ENCODE measurements around the gene FAT1. TPM values are rescaled to one million over a fixed set of nuclear protein-coding genes. Genes with fewer than 3 reads are reported as not detected.
"Not testable (repeated sequence)": the region's sequence is repeated elsewhere in the genome, so short reads cannot be mapped to it uniquely, and the experiment has no call there.

The FAT1 gene
- total RNA-seq, 1 donor from 2014 or later, result 173 TPM

DNA sequence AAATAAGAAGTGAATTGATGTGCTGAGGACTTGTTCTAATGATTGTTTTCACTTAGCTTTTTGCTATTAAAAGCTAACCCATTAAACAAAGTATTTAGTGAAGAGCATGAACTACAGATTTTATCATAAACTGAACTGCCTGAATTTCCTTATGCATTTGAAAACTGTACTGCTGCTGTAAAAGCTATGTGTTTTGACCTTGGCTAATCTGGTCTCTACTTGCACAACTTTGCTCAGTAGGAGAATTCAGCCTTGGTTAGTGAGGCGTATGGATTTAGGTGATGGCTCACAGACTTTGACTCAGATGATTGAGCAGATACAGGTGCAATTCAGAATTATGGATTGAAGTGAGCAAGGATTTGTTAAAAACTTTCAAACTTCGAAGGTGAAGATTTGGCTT, 38.7 kb upstream of the FAT1 start:
- no peak overlapping the region for H3K4me3 ChIP-seq (ENCODE audit: low read length in 3 of 3)
- no peaks in the 10 kb centered on the region for H3K4me1 ChIP-seq (ENCODE audit: control insufficient read depth in 3 of 3, insufficient read depth in 3 of 3, low read length in 3 of 3)
- no peaks in the 10 kb centered on the region for H3K9me3 ChIP-seq (ENCODE audit: control insufficient read depth in 3 of 3, low read length in 3 of 3)
- H3K27ac ChIP-seq (ENCODE audit: low read depth, low read length), result no peak overlapping the region
- H3K9ac ChIP-seq (ENCODE audit: low read depth in 1 of 3, low read length in 3 of 3), result no peak overlapping the region
- H3K27me3 ChIP-seq (ENCODE audit: control insufficient read depth in 3 of 3, insufficient read depth in 3 of 3, low read length in 3 of 3), result no peaks in the 10 kb centered on the region
- H3K36me3 ChIP-seq (ENCODE audit: control insufficient read depth in 3 of 3, insufficient read depth in 3 of 3, low read length in 3 of 3), result no peaks in the 10 kb centered on the region

DNA sequence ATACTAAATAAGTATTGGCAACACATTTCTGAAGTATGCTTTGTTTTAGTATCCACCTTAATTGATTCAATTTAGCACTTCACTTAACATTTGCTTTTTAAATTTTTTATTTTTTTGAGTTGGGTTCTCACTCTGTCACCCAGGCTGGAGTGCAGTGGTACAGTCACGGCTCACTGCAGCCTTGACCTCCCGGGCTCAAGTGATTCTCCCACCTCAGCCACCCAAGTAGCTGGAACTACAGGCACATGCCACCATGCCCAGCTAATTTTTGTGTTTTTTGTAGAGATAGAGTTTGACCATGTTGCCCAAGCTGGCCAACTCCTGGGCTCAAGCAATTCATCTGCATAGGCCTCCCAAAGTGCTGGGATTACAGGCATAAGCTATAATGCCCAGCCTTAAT, 38.3 kb upstream of the FAT1 start:
- H3K9ac ChIP-seq (ENCODE audit: low read depth in 1 of 3, low read length in 3 of 3); H3K36me3 ChIP-seq (ENCODE audit: control insufficient read depth in 3 of 3, insufficient read depth in 3 of 3, low read length in 3 of 3); H3K27ac ChIP-seq (ENCODE audit: low read depth, low read length); H3K9me3 ChIP-seq (ENCODE audit: control insufficient read depth in 3 of 3, low read length in 3 of 3); H3K27me3 ChIP-seq (ENCODE audit: control insufficient read depth in 3 of 3, insufficient read depth in 3 of 3, low read length in 3 of 3); H3K4me3 ChIP-seq (ENCODE audit: low read length in 3 of 3); H3K4me1 ChIP-seq (ENCODE audit: control insufficient read depth in 3 of 3, insufficient read depth in 3 of 3, low read length in 3 of 3): not testable (repeated sequence)

DNA sequence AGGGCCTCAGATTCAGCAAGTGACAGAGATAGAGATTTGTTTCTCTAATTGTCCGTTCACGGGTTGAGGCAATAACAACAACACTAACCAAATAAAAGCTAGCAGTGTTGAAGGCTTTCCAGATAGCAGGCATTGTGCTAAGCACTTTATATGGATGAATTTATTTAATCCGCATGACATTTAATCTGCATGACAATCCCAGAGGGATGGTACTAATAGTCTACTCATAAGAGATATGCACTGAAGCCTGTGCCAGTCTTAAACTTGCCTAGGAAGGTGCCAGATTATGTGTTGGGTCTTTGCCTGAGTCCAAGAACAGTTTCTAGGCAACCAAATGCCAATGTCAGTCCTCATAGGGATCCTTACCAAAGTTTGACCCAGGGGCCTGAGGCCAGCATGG, 37.7 kb upstream of the FAT1 start:
- Histone ChIP-seq H3K4me1 (ENCODE audit: control insufficient read depth in 3 of 3, insufficient read depth in 3 of 3, low read length in 3 of 3) (no peaks in the 10 kb centered on the region), H3K27me3 (ENCODE audit: control insufficient read depth in 3 of 3, insufficient read depth in 3 of 3, low read length in 3 of 3) (no peaks in the 10 kb centered on the region), H3K36me3 (ENCODE audit: control insufficient read depth in 3 of 3, insufficient read depth in 3 of 3, low read length in 3 of 3) (no peaks in the 10 kb centered on the region), H3K4me3 (ENCODE audit: low read length in 3 of 3) (no peak overlapping the region), H3K9me3 (ENCODE audit: control insufficient read depth in 3 of 3, low read length in 3 of 3) (peaks cover 0 to 4% (median 0%) of the 10 kb centered on the region in 3 donors), H3K9ac (ENCODE audit: low read depth in 1 of 3, low read length in 3 of 3) (no peak overlapping the region), H3K27ac (ENCODE audit: low read depth, low read length) (no peak overlapping the region)

DNA sequence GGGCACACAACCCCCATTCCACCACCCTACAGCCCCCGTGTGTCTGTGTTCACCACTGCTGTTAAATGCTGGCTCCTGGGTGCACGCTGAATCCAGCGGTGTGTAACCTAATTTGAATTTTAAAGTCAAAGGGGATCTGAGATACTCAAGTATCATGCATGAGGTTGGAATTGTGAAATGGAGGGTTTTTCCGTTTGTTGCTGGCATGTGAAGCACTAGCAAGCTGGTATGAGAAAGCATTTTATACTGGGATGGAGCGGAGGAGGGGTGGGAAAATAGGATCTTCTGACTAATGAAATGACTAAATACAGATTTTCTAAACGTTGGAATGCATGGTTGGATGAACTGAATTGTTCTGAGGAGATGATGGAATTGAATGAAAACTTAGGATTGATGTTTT, 36.9 kb upstream of the FAT1 start:
- H3K27ac ChIP-seq (ENCODE audit: low read depth, low read length), result no peak overlapping the region
- no peak overlapping the region for H3K4me3 ChIP-seq (ENCODE audit: low read length in 3 of 3)
- H3K9ac ChIP-seq (ENCODE audit: low read depth in 1 of 3, low read length in 3 of 3), result no peak overlapping the region
- peaks cover 0 to 4% (median 0%) of the 10 kb centered on the region in 3 donors for H3K9me3 ChIP-seq (ENCODE audit: control insufficient read depth in 3 of 3, low read length in 3 of 3)
- H3K27me3 ChIP-seq (ENCODE audit: control insufficient read depth in 3 of 3, insufficient read depth in 3 of 3, low read length in 3 of 3), result no peaks in the 10 kb centered on the region
- no peaks in the 10 kb centered on the region for H3K36me3 ChIP-seq (ENCODE audit: control insufficient read depth in 3 of 3, insufficient read depth in 3 of 3, low read length in 3 of 3)
- no peaks in the 10 kb centered on the region for H3K4me1 ChIP-seq (ENCODE audit: control insufficient read depth in 3 of 3, insufficient read depth in 3 of 3, low read length in 3 of 3)

DNA sequence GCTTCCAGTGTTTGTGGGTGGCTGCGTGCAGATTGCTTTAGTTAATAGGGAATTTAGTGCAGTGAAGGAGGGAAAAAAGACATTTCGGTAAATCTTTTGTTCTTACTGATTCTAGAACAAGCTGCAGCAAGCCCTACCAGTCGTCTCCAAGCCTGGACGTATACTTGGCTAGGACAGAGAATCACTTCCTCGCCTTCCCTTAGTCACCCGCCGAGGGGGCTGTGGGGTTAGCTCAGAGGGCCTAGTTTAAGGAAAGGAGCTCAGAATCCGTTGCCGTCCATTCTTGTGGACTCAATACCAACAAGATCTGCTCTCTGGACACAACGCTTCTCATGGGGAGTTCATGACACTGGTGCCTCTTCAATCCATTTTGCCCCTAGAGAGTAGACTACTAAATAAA, 36.3 kb upstream of the FAT1 start:
- no peaks in the 10 kb centered on the region for H3K27me3 ChIP-seq (ENCODE audit: control insufficient read depth in 3 of 3, insufficient read depth in 3 of 3, low read length in 3 of 3)
- no peak overlapping the region for H3K9ac ChIP-seq (ENCODE audit: low read depth in 1 of 3, low read length in 3 of 3)
- peaks cover 0 to 4% (median 0%) of the 10 kb centered on the region in 3 donors for H3K9me3 ChIP-seq (ENCODE audit: control insufficient read depth in 3 of 3, low read length in 3 of 3)
- no peak overlapping the region for H3K4me3 ChIP-seq (ENCODE audit: low read length in 3 of 3)
- H3K36me3 ChIP-seq (ENCODE audit: control insufficient read depth in 3 of 3, insufficient read depth in 3 of 3, low read length in 3 of 3), result no peaks in the 10 kb centered on the region
- no peak overlapping the region for H3K27ac ChIP-seq (ENCODE audit: low read depth, low read length)
- no peaks in the 10 kb centered on the region for H3K4me1 ChIP-seq (ENCODE audit: control insufficient read depth in 3 of 3, insufficient read depth in 3 of 3, low read length in 3 of 3)

DNA sequence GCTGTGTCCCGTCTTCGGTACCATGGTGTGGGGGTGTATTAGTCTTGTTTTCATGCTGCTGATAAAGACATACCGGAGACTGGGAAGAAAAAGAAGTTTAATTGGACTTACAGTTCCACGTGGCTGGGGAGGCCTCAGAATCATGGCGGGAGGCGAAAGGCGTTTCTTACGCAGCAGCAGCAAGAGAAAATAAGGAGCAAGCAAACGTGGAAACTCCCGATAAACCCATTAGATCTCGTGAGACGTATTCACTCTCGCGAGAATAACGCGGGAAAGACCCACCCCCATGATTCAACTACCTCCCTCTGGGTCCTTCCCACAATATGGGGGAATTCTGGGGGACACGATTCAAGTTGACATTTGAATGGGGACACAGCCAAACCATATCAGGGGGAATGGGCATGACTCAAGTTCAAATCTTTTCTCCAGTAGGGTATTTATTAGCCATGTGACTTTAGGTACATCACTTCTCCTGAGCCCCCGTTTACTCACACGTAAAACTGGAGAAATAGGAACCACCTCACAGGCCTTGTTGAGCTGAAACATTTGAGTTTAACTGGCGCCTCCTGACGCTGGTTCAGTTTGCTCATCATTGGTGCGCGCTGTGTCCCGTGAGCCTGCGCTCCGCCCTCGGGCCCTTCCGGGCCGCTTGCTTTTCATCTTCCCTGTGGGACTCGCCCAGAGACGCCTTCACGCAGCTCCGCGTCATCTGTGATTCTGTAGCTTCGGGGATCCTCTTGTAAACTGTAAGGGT, 35.5 kb upstream of the FAT1 start:
- Histone ChIP-seq H3K36me3 (ENCODE audit: control insufficient read depth in 3 of 3, insufficient read depth in 3 of 3, low read length in 3 of 3) (no peaks in the 10 kb centered on the region), H3K27me3 (ENCODE audit: control insufficient read depth in 3 of 3, insufficient read depth in 3 of 3, low read length in 3 of 3) (no peaks in the 10 kb centered on the region), H3K9me3 (ENCODE audit: control insufficient read depth in 3 of 3, low read length in 3 of 3) (peaks cover 0 to 4% (median 0%) of the 10 kb centered on the region in 3 donors), H3K4me1 (ENCODE audit: control insufficient read depth in 3 of 3, insufficient read depth in 3 of 3, low read length in 3 of 3) (no peaks in the 10 kb centered on the region), H3K9ac (ENCODE audit: low read depth in 1 of 3, low read length in 3 of 3) (no peak overlapping the region), H3K27ac (ENCODE audit: low read depth, low read length) (no peak overlapping the region), H3K4me3 (ENCODE audit: low read length in 3 of 3) (no peak overlapping the region)

DNA sequence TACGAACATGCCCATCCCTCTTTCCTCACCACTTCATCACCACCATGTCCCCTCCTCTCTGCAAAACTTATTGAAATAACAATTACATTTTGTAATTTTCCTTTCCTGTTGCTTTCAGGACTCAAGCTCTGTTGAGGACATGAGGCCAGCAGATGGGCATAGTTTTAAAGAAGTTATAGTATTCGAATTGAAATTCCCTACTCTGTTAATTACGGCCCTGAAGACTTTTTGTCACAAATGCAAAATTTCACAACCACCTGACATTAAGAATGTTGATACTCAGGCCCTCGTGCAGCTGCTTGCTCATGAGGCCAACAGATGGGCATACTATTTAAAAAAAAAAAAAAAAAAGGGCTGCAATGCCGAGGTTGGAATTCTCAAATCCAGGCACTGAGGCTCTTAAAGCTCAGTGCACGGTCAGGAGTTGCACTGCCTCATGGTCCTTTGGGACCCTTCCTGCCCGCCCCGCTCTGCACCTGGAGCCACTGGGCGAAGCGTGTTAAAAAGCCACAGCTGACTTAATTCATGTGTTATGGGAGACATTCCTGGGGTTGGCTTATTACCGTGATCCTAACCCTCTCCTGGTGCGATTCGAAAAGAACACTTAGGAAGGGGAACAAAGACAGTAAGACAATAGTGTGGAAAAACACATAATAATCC, 34.2 kb upstream of the FAT1 start:
- Histone ChIP-seq H3K36me3 (ENCODE audit: control insufficient read depth in 3 of 3, insufficient read depth in 3 of 3, low read length in 3 of 3) (no peaks in the 10 kb centered on the region), H3K27me3 (ENCODE audit: control insufficient read depth in 3 of 3, insufficient read depth in 3 of 3, low read length in 3 of 3) (no peaks in the 10 kb centered on the region), H3K4me1 (ENCODE audit: control insufficient read depth in 3 of 3, insufficient read depth in 3 of 3, low read length in 3 of 3) (no peaks in the 10 kb centered on the region), H3K9ac (ENCODE audit: low read depth in 1 of 3, low read length in 3 of 3) (no peak overlapping the region), H3K4me3 (ENCODE audit: low read length in 3 of 3) (no peak overlapping the region), H3K9me3 (ENCODE audit: control insufficient read depth in 3 of 3, low read length in 3 of 3) (peaks cover 0 to 4% (median 0%) of the 10 kb centered on the region in 3 donors), H3K27ac (ENCODE audit: low read depth, low read length) (no peak overlapping the region)

DNA sequence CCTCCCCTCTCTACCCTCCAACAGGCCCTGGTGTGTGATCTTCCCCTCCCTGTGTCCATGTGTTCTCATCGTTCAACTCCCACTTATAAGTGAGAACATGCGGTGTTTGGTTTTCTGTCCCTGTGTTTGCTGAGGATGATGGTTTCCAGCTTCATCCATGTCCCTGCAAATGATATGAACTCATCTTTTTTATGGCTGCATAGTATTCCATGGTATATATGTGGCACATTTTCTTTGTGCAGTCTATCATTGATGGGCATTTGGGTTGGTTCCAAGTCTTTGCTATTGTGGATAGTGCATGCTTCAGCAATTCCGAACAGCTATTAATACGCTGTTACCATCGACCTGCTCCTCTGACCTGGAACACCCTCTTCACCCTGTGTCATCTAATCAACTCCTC, 32.9 kb upstream of the FAT1 start:
- H3K36me3 ChIP-seq (ENCODE audit: control insufficient read depth in 3 of 3, insufficient read depth in 3 of 3, low read length in 3 of 3); H3K27me3 ChIP-seq (ENCODE audit: control insufficient read depth in 3 of 3, insufficient read depth in 3 of 3, low read length in 3 of 3); H3K9me3 ChIP-seq (ENCODE audit: control insufficient read depth in 3 of 3, low read length in 3 of 3); H3K4me3 ChIP-seq (ENCODE audit: low read length in 3 of 3); H3K9ac ChIP-seq (ENCODE audit: low read depth in 1 of 3, low read length in 3 of 3); H3K27ac ChIP-seq (ENCODE audit: low read depth, low read length); H3K4me1 ChIP-seq (ENCODE audit: control insufficient read depth in 3 of 3, insufficient read depth in 3 of 3, low read length in 3 of 3): not testable (repeated sequence)

DNA sequence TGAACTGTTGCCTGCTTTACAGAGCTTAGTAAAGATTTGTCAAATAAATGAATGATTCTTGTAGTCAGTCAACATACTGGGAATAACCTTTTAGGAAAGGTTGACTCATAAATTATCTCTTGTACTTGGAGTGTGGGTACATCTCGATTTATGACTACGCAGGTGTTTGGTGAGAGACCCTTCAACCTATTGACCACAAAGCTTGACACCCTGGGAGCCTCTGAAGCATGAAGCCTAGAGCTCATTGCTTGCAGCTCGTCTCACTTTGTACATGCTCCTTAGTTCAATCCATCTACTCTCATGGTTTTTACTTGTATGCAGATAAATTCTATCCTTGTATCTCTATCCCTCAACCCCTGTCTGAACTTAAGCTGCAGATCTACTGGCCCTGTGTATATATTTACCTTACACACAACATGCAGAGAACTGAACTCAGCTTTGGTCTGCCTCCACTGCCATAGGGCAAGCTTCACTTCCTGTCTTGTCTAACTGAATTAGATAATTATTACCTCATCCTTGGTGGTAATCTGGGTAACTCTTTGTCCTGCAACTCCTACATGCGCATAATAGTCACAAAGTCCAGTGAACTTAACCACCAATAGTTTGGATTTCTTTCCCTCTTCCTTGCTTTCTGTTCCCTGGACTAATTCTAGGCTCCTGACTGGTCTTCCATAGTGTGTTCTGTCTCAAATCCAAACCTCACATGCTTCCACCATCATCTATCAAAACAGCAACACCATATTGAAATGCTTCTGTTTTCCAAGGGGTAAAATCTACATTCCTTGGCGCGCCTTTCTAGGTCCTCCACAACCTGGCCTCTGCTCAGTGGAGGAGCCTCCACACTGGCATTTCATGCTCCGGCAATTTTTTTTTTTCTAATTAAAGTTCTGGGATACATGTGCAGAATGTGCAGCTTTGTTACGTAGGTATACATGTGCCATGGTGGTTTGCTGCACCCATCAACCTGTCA, 32.2 kb upstream of the FAT1 start:
- Histone ChIP-seq H3K4me3 (ENCODE audit: low read length in 3 of 3) (no peak overlapping the region), H3K27ac (ENCODE audit: low read depth, low read length) (no peak overlapping the region), H3K9ac (ENCODE audit: low read depth in 1 of 3, low read length in 3 of 3) (no peak overlapping the region)

DNA sequence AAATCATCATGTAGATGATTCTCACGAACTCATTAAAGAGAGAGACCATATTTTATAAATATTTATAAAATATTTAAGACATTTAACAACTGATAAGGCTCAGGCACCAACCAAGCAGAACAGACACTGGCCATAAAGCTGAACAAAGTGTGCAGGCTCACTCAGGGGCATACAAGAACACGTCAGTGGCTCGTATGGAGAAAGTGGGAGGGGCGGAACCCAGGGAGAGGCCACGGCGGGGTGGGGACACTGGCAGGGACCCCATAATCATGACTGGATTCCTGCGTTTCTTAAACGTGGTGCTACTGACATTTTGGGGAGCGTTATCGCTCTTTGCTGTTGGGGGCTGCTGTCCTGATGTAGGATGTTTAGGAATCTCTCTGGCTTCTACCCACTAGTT, 31.3 kb upstream of the FAT1 start:
- Histone ChIP-seq H3K27me3 (ENCODE audit: control insufficient read depth in 3 of 3, insufficient read depth in 3 of 3, low read length in 3 of 3) (no peaks in the 10 kb centered on the region), H3K4me3 (ENCODE audit: low read length in 3 of 3) (no peak overlapping the region)

More for the DNA sequence above, 32.2 kb upstream of the FAT1 start:
- H3K27me3 ChIP-seq (ENCODE audit: control insufficient read depth in 3 of 3, insufficient read depth in 3 of 3, low read length in 3 of 3), result no peaks in the 10 kb centered on the region
- H3K4me1 ChIP-seq (ENCODE audit: control insufficient read depth in 3 of 3, insufficient read depth in 3 of 3, low read length in 3 of 3), result no peaks in the 10 kb centered on the region
- H3K9me3 ChIP-seq (ENCODE audit: control insufficient read depth in 3 of 3, low read length in 3 of 3), result peaks cover 0 to 4% (median 0%) of the 10 kb centered on the region in 3 donors
- no peaks in the 10 kb centered on the region for H3K36me3 ChIP-seq (ENCODE audit: control insufficient read depth in 3 of 3, insufficient read depth in 3 of 3, low read length in 3 of 3)

More for the DNA sequence above, 31.3 kb upstream of the FAT1 start:
- H3K9me3 ChIP-seq (ENCODE audit: control insufficient read depth in 3 of 3, low read length in 3 of 3), result peaks cover 0 to 4% (median 0%) of the 10 kb centered on the region in 3 donors
- H3K27ac ChIP-seq (ENCODE audit: low read depth, low read length), result no peak overlapping the region
- H3K4me1 ChIP-seq (ENCODE audit: control insufficient read depth in 3 of 3, insufficient read depth in 3 of 3, low read length in 3 of 3), result no peaks in the 10 kb centered on the region
- no peaks in the 10 kb centered on the region for H3K36me3 ChIP-seq (ENCODE audit: control insufficient read depth in 3 of 3, insufficient read depth in 3 of 3, low read length in 3 of 3)
- no peak overlapping the region for H3K9ac ChIP-seq (ENCODE audit: low read depth in 1 of 3, low read length in 3 of 3)

All from skeletal muscle tissue (tissue), 4 donors.